H9 (cell line): ENCODE measurements around the gene XYLB. TPM values are rescaled to one million over a fixed set of nuclear protein-coding genes. Genes with fewer than 3 reads are reported as not detected.

Experiments
- DNase-seq: peaks from one replicate; pipeline ENCODE4 v3.0.0-alpha.2; 2017
- H2AFZ ChIP-seq: one replicate; pipeline ENCODE4 v1.6.1; 2013; ENCODE audit warnings: mild to moderate bottlenecking, low read length, control low read depth, moderate library complexity
- H2AK5ac ChIP-seq: 2 replicates; pipeline ENCODE4 v1.6.1; 2013; ENCODE audit warnings: low read length, control low read depth, mixed read lengths; ENCODE audit not compliant: insufficient read length
- H2BK120ac ChIP-seq: one replicate; pipeline ENCODE4 v1.6.1; 2013; ENCODE audit warnings: low read depth, mild to moderate bottlenecking, low read length, control low read depth, inconsistent platforms; ENCODE audit not compliant: poor library complexity, severe bottlenecking
- H2BK12ac ChIP-seq: 2 replicates; pipeline ENCODE4 v1.6.1; 2013; ENCODE audit warnings: low read length, control low read depth, mixed read lengths, low read depth; ENCODE audit not compliant: insufficient read length
- H2BK15ac ChIP-seq: 2 replicates; pipeline ENCODE4 v1.6.1; 2013; ENCODE audit warnings: low read depth, low read length, control low read depth
- H2BK20ac ChIP-seq: one replicate; pipeline ENCODE4 v1.6.1; 2013; ENCODE audit warnings: low read depth, mild to moderate bottlenecking, low read length, control low read depth, inconsistent platforms; ENCODE audit not compliant: poor library complexity, severe bottlenecking
- H2BK5ac ChIP-seq: 2 replicates; pipeline ENCODE4 v1.6.1; 2013; ENCODE audit warnings: low read length, control low read depth, mixed read lengths; ENCODE audit not compliant: insufficient read length
- H3K14ac ChIP-seq: 2 replicates; pipeline ENCODE4 v1.6.1; 2013; ENCODE audit warnings: low read length, control low read depth; ENCODE audit not compliant: insufficient read depth
- H3K18ac ChIP-seq: 2 replicates; pipeline ENCODE4 v1.6.1; 2013; ENCODE audit warnings: low read depth, mild to moderate bottlenecking, mixed read lengths, low read length, control low read depth; ENCODE audit not compliant: insufficient read length
- H3K23ac ChIP-seq: 2 replicates; pipeline ENCODE4 v1.6.1; 2013; ENCODE audit warnings: low read length, control low read depth, mixed read lengths, low read depth; ENCODE audit not compliant: insufficient read length
- H3K23me2 ChIP-seq: 2 replicates; pipeline ENCODE4 v1.6.1; 2013; ENCODE audit warnings: low read depth, mild to moderate bottlenecking, mixed read lengths, low read length, control low read depth; ENCODE audit not compliant: insufficient read length, poor library complexity, severe bottlenecking
- H3K27ac ChIP-seq: 2 replicates; pipeline ENCODE4 v1.5.1; 2013; ENCODE audit warnings: low read length, control low read depth, mixed read lengths, low read depth; ENCODE audit not compliant: insufficient read length
- H3K27me3 ChIP-seq: 2 replicates; pipeline ENCODE4 v1.6.1; 2013; ENCODE audit warnings: low read length, control low read depth, inconsistent platforms; ENCODE audit not compliant: insufficient read depth
- H3K4ac ChIP-seq: 2 replicates; pipeline ENCODE4 v1.6.1; 2013; ENCODE audit warnings: low read depth, mild to moderate bottlenecking, control low read depth, inconsistent platforms, low read length, moderate library complexity
- H3K4me1 ChIP-seq: 2 replicates; pipeline ENCODE4 v1.6.1; 2013; ENCODE audit warnings: low read length, control low read depth, inconsistent platforms; ENCODE audit not compliant: insufficient read depth
- H3K4me2 ChIP-seq: 2 replicates; pipeline ENCODE4 v1.6.1; 2013; ENCODE audit warnings: low read length, control low read depth, mixed read lengths; ENCODE audit not compliant: insufficient read length, insufficient read depth
- H3K56ac ChIP-seq: 2 replicates; pipeline ENCODE4 v1.6.1; 2013; ENCODE audit warnings: low read depth, mild to moderate bottlenecking, mixed read lengths, low read length, control low read depth; ENCODE audit not compliant: insufficient read length
- H3K79me1 ChIP-seq: 2 replicates; pipeline ENCODE4 v1.6.1; 2013; ENCODE audit warnings: low read depth, mild to moderate bottlenecking, moderate library complexity, low read length, control low read depth, inconsistent platforms; ENCODE audit not compliant: insufficient read depth, poor library complexity, severe bottlenecking
- H3K79me2 ChIP-seq: 2 replicates; pipeline ENCODE4 v1.6.1; 2013; ENCODE audit warnings: low read length, control low read depth, inconsistent platforms; ENCODE audit not compliant: insufficient read depth
- H3K9ac ChIP-seq: 2 replicates; pipeline ENCODE4 v1.6.1; 2013; ENCODE audit warnings: low read length, control low read depth, mixed read lengths; ENCODE audit not compliant: insufficient read length; ENCODE audit errors: extremely low read depth
- H3K9me3 ChIP-seq: one replicate; pipeline ENCODE4 v1.6.1; 2013; ENCODE audit warnings: low read depth, low read length, inconsistent platforms; ENCODE audit not compliant: control insufficient read depth
- H3T11ph ChIP-seq: one replicate; pipeline ENCODE4 v1.6.1; 2013; ENCODE audit warnings: mild to moderate bottlenecking, low read length, control low read depth, inconsistent platforms
- H4K20me1 ChIP-seq: one replicate; pipeline ENCODE4 v1.6.1; 2013; ENCODE audit not compliant: control insufficient read depth, insufficient read length, insufficient read depth
- H4K5ac ChIP-seq: 2 replicates; pipeline ENCODE4 v1.6.1; 2013; ENCODE audit warnings: low read depth, mild to moderate bottlenecking, mixed read lengths, low read length, control low read depth; ENCODE audit not compliant: insufficient read length
- H4K8ac ChIP-seq: replicated peaks from 2 replicates; pipeline ENCODE4 v1.6.1; 2013; ENCODE audit warnings: low read length, control low read depth, mixed read lengths, low read depth; ENCODE audit not compliant: insufficient read length
- H4K91ac ChIP-seq: 2 replicates; pipeline ENCODE4 v1.6.1; 2013; ENCODE audit warnings: low read depth, mild to moderate bottlenecking, moderate library complexity, mixed read lengths, low read length, control low read depth; ENCODE audit not compliant: insufficient read length
- H3K27ac Mint-ChIP-seq, 3 experiments: 2 replicates in 2 of 3; 3 replicates in 1 of 3; pipeline ENCODE4 v1.8.0; 2020 to 2021; ENCODE audit warnings: mixed read lengths in 3 of 3, mild to moderate bottlenecking in 1 of 3, moderate library complexity in 1 of 3
- H3K27me3 Mint-ChIP-seq: 2 replicates; pipeline ENCODE4 v1.8.0; 2021; ENCODE audit warnings: low read depth, mild to moderate bottlenecking, moderate library complexity, mixed read lengths
- H3K36me3 Mint-ChIP-seq, 3 experiments: 2 replicates in 2 of 3; 3 replicates in 1 of 3; pipeline ENCODE4 v1.8.0; 2020 to 2021; ENCODE audit warnings: low read depth in 3 of 3, mixed read lengths in 3 of 3; ENCODE audit not compliant: insufficient read depth in 1 of 3
- H3K4me1 Mint-ChIP-seq, 2 experiments: 2 replicates each; pipeline ENCODE4 v1.8.0; 2020; ENCODE audit warnings: mixed read lengths in 2 of 2
- H3K4me3 Mint-ChIP-seq, 2 experiments: 2 replicates in 1 of 2; 3 replicates in 1 of 2; pipeline ENCODE4 v1.8.0; 2020 to 2021; ENCODE audit warnings: mild to moderate bottlenecking in 2 of 2, mixed read lengths in 2 of 2, moderate library complexity in 1 of 2
- H3K9me3 Mint-ChIP-seq, 2 experiments: 2 replicates in 1 of 2; 3 replicates in 1 of 2; pipeline ENCODE4 v1.8.0; 2020; ENCODE audit warnings: mild to moderate bottlenecking in 2 of 2, mixed read lengths in 2 of 2, moderate library complexity in 1 of 2
- WGBS: extraction: QIAGEN DNeasy Blood & Tissue Kit; methylation state at CpG from one replicate; pipeline ENCODE4 v1.1.7; 2013; ENCODE audit warnings: missing lambda C conversion rate, low lambda C conversion rate, mixed read lengths; ENCODE audit not compliant: insufficient read length; ENCODE audit errors: extremely low coverage; 5-methylcytosine and 5-hydroxymethylcytosine counted together
- total RNA-seq: library from RNA; stranded (reverse); gene quantifications from 2 replicates; pipeline ENCODE4 v1.2.1, GENCODE V29; 2021
- TF ChIP-seq, protein P1 (sequence below): fragments of 200-600 bp; sonication (generic); conservative IDR thresholded peaks from 3 replicates; pipeline ENCODE4 v1.8.0; 2021; ENCODE audit warnings: antibody characterized with exemption, mild to moderate bottlenecking

Gene XYLB
- total RNA-seq, 1 experiment from 2014 or later = 2.6 TPM

DNA sequence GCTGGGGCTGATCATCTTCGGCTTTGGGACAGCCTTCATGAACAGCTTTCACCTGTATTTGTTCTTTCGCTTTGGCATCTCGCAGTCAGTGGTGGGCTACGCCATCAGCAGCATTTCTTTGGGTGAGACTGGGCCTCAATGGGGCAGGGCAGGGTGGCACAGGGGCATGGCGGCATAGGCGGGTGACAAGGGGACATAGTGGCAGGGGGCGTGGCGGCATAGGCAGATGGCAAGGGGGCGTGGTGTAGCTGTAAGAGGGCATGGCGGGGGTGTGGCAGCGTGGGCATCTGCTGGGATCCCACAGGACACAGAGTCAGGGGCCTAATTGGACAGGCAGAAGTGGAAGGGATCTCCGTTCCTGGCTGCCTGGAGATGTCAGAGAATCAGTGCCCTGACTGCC is 39.0 kb upstream of the XYLB start:
- no peaks in the 10 kb centered on the region for H3K36me3 Mint-ChIP-seq
- H2BK20ac ChIP-seq = no peak overlapping the region
- no peak overlapping the region for H3K9ac ChIP-seq
- H3K4me3 Mint-ChIP-seq = no peak overlapping the region
- no peak overlapping the region for H4K5ac ChIP-seq
- no CpG with 5 or more reads among the region's 12 CpGs for WGBS
- H3K56ac ChIP-seq = no peak overlapping the region
- no peak overlapping the region for H3K4me2 ChIP-seq
- peaks cover 0 to 2% of the 10 kb centered on the region in 2 experiments; a peak in 3 of 5 replicates for H3K9me3 Mint-ChIP-seq
- H2BK12ac ChIP-seq = no peak overlapping the region
- H3K18ac ChIP-seq = no peak overlapping the region
- no peak overlapping the region for H3K23ac ChIP-seq
- H2AK5ac ChIP-seq = no peak overlapping the region
- H3K79me1 ChIP-seq = no peaks in the 10 kb centered on the region
- no peak overlapping the region for H4K91ac ChIP-seq
- H3K27me3 ChIP-seq = no peaks in the 10 kb centered on the region
- no peak overlapping the region for H2BK5ac ChIP-seq
- no peaks in the 10 kb centered on the region; the same call in none of the 2 replicates for H3K27me3 Mint-ChIP-seq
- H3K14ac ChIP-seq = no peak overlapping the region; the same call in 1 of the 2 replicates
- H3K79me2 ChIP-seq = no peaks in the 10 kb centered on the region
- no peak overlapping the region for H3K4ac ChIP-seq
- H2AFZ ChIP-seq = no peak overlapping the region
- no peak overlapping the region for H2BK15ac ChIP-seq
- H4K8ac ChIP-seq = no peak overlapping the region
- H3K27ac ChIP-seq = no peak overlapping the region
- H3K9me3 ChIP-seq = no peaks in the 10 kb centered on the region
- H3K23me2 ChIP-seq = no peaks in the 10 kb centered on the region
- DNase-seq = no peak
- no peaks in the 10 kb centered on the region for H3K4me1 Mint-ChIP-seq
- H3K27ac Mint-ChIP-seq = no peak overlapping the region
- no peak overlapping the region for H2BK120ac ChIP-seq
- H3K4me1 ChIP-seq = no peaks in the 10 kb centered on the region
- H4K20me1 ChIP-seq = no peaks in the 10 kb centered on the region
- TF ChIP-seq, protein P1, sequence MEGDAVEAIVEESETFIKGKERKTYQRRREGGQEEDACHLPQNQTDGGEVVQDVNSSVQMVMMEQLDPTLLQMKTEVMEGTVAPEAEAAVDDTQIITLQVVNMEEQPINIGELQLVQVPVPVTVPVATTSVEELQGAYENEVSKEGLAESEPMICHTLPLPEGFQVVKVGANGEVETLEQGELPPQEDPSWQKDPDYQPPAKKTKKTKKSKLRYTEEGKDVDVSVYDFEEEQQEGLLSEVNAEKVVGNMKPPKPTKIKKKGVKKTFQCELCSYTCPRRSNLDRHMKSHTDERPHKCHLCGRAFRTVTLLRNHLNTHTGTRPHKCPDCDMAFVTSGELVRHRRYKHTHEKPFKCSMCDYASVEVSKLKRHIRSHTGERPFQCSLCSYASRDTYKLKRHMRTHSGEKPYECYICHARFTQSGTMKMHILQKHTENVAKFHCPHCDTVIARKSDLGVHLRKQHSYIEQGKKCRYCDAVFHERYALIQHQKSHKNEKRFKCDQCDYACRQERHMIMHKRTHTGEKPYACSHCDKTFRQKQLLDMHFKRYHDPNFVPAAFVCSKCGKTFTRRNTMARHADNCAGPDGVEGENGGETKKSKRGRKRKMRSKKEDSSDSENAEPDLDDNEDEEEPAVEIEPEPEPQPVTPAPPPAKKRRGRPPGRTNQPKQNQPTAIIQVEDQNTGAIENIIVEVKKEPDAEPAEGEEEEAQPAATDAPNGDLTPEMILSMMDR = no peak
- no peak overlapping the region for H3T11ph ChIP-seq
